T-helper 2 cell treated with Interferon-gamma antibody and Interleukin-4, amounts not matched to agents 5 μg/mL and 100 μg/mL, for 36 hours (primary cell): Measurements from ENCODE around the gene ATP8A2.
A peak's percentile ranks its signal among the peaks of the same experiment; 100 is the strongest.

Source experiments
- DNase-seq: peaks from one replicate; pipeline ENCODE4 v3.0.0; 2021; ENCODE audit warnings: low spot score
- H3K27ac Mint-ChIP-seq: one replicate; pipeline ENCODE4 v1.8.0; 2021; ENCODE audit warnings: mild to moderate bottlenecking, mixed read lengths
- H3K27me3 Mint-ChIP-seq: one replicate; pipeline ENCODE4 v1.8.0; 2021; ENCODE audit warnings: low read depth, mixed read lengths
- H3K36me3 Mint-ChIP-seq: one replicate; pipeline ENCODE4 v1.8.0; 2021; ENCODE audit warnings: low read depth, mixed read lengths
- H3K4me1 Mint-ChIP-seq: one replicate; pipeline ENCODE4 v1.8.0; 2021; ENCODE audit warnings: low read depth, mixed read lengths
- H3K4me3 Mint-ChIP-seq: one replicate; pipeline ENCODE4 v1.8.0; 2022; ENCODE audit warnings: mild to moderate bottlenecking, moderate library complexity, mixed read lengths
- H3K9me3 Mint-ChIP-seq: one replicate; pipeline ENCODE4 v1.8.0; 2021; ENCODE audit warnings: mixed read lengths

ATP8A2 gene

GRCh38 chr13:26022538-26023292, 650.9 kb downstream of the ATP8A2 start:
- Mint-ChIP-seq H3K4me3 (no peak overlapping the region), H3K36me3 (no peaks in the 10 kb centered on the region), H3K27ac (no peak overlapping the region), H3K4me1 (peaks cover 3% of the 10 kb centered on the region), H3K27me3 (peaks cover 13% of the 10 kb centered on the region), H3K9me3 (no peaks in the 10 kb centered on the region)
- DNase-seq, result no peak

DNA sequence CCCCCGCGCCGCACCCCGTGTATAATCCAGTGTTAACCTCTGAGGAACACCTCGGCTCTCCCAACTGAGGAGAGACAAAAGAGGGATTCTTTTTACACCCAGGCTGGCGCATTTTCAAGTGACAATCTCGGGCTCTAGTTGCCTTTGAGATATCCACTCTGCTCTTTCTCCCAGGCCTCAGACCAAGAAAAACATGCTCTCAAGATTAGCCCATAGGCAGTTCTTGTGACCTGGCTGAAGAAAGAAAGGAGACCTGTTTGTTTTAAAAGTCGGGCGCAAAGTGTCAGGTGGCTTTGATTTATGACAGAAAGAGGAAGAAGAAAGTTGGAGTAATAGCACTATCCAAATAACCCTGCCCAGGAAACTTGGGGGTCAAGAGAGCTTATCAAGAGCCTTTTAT, 652.8 kb downstream of the ATP8A2 start:
- Mint-ChIP-seq H3K4me1 (no peaks in the 10 kb centered on the region), H3K9me3 (no peaks in the 10 kb centered on the region), H3K27ac (no peak overlapping the region), H3K27me3 (peaks cover 13% of the 10 kb centered on the region), H3K36me3 (no peaks in the 10 kb centered on the region), H3K4me3 (no peak overlapping the region)
- no peak for DNase-seq

DNA sequence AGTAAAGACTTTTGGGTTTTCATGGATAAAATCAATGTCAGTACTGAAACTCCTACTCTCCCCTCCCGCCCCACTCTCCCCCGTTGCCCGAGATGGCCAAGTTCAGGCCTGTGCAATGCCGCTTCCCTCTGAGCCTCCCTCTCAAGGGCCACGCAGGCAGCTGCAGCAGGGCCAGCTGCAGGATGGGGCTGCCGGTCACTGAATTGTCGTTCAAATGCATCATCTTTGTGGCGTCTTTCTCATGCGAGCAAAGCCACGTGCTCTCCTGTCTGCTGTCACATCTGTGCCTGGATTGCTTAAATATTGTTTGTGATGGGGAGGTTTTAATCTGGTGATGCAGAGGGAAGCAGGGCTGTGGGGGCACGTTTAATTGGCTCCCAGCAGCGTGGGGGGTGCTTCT, 653.4 kb downstream of the ATP8A2 start:
- DNase-seq, result no peak
- H3K27me3 Mint-ChIP-seq, result peaks cover 13% of the 10 kb centered on the region
- no peaks in the 10 kb centered on the region for H3K4me1 Mint-ChIP-seq
- no peak overlapping the region for H3K27ac Mint-ChIP-seq
- no peaks in the 10 kb centered on the region for H3K9me3 Mint-ChIP-seq
- H3K4me3 Mint-ChIP-seq, result no peak overlapping the region
- H3K36me3 Mint-ChIP-seq, result no peaks in the 10 kb centered on the region

DNA sequence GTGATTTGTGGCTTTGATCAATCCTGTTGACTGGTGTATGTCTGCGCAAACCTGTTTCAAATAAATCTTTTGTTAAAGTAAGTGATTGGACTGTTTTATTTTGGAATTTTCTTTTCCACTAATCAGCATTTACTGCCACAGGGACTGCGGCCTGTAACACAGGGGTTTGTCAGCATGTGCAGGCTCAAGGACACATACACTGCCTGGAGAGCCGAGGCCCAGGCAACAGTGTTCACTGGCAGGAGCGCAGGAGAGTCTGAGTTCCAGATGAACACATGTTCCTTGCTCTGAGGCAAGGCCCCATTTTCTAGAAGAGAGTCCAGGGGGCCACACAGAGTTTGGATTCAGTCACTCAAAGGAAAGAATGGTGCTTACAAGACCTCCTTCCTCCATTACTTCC, 654.0 kb downstream of the ATP8A2 start:
- Mint-ChIP-seq H3K27me3 (peaks cover 17% of the 10 kb centered on the region), H3K9me3 (peaks cover 5% of the 10 kb centered on the region), H3K36me3 (peaks cover under 1% of the 10 kb centered on the region), H3K4me3 (no peak overlapping the region), H3K27ac (no peak overlapping the region), H3K4me1 (no peaks in the 10 kb centered on the region)
- DNase-seq, result no peak

DNA sequence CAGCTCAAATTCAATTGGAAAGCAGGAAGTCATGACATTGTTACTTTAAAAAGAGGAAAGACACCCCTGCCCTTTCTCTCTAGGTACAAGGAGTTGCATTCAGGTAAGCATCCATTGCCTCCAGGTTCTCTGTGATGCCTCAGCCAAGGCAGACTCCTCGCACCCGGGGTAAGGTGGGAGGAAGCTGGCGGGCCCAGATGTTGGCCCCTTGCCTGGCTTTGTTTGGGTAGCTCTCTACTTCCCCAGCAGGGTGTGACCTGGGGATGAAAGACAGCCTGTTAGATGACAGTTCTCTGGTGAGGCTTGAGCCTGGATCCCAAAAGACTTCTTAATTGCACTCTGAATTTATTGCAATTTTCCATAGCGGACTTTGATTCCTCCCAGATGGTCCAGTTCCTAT, 654.4 kb downstream of the ATP8A2 start:
- no peak for DNase-seq
- peaks cover 1% of the 10 kb centered on the region for H3K36me3 Mint-ChIP-seq
- H3K9me3 Mint-ChIP-seq, result peaks cover 10% of the 10 kb centered on the region
- no peak overlapping the region for H3K27ac Mint-ChIP-seq
- no peaks in the 10 kb centered on the region for H3K4me1 Mint-ChIP-seq
- H3K4me3 Mint-ChIP-seq, result no peak overlapping the region
- peaks cover 17% of the 10 kb centered on the region for H3K27me3 Mint-ChIP-seq

- Mint-ChIP-seq H3K27ac (no peak overlapping the region), H3K4me3 (no peak overlapping the region), H3K36me3 (peaks cover 1% of the 10 kb centered on the region), H3K9me3 (peaks cover 10% of the 10 kb centered on the region), H3K4me1 (no peaks in the 10 kb centered on the region), H3K27me3 (peaks cover 13% of the 10 kb centered on the region)
- DNase-seq, result no peak
Observed at GRCh38 chr13:26029581-26030136, 657.9 kb downstream of the ATP8A2 start.

GRCh38 chr13:26030331-26030730, 658.6 kb downstream of the ATP8A2 start:
- peaks cover 9% of the 10 kb centered on the region for H3K27me3 Mint-ChIP-seq
- H3K4me3 Mint-ChIP-seq, result no peak overlapping the region
- H3K4me1 Mint-ChIP-seq, result no peaks in the 10 kb centered on the region
- peaks cover 1% of the 10 kb centered on the region for H3K36me3 Mint-ChIP-seq
- H3K9me3 Mint-ChIP-seq, result peaks cover 10% of the 10 kb centered on the region
- no peak for DNase-seq
- H3K27ac Mint-ChIP-seq, result no peak overlapping the region

DNA sequence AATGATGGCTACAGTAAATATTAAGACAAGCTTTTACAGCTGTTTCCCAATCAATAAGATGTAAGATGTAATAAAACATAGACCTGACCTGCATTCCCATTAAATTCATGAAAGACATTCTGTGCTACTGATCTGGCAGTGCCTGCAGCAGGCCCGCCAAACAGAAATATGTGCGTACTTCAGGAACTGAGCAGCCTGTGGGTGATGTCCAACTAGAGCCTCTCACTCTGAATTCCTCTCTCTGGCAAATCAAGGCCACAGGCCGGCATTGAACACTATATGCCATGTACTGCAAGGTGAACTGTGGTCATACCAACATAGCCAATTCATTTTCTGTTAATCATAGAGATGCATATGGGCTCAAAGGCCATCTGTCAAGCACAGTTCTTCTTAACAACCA, 662.2 kb downstream of the ATP8A2 start:
- peaks cover 1% of the 10 kb centered on the region for H3K36me3 Mint-ChIP-seq

GRCh38 chr13:26036383-26036782, 664.6 kb downstream of the ATP8A2 start:
- H3K4me1 Mint-ChIP-seq, result peaks cover 1% of the 10 kb centered on the region
- H3K9me3 Mint-ChIP-seq, result no peaks in the 10 kb centered on the region
- H3K27ac Mint-ChIP-seq, result no peak overlapping the region
- H3K36me3 Mint-ChIP-seq, result no peaks in the 10 kb centered on the region
- no peak overlapping the region for H3K4me3 Mint-ChIP-seq
- H3K27me3 Mint-ChIP-seq, result peaks cover 12% of the 10 kb centered on the region
- no peak for DNase-seq

More for the DNA sequence above, 662.2 kb downstream of the ATP8A2 start:
- Mint-ChIP-seq H3K9me3 (peaks cover 10% of the 10 kb centered on the region), H3K4me3 (no peak overlapping the region), H3K27me3 (peaks cover 11% of the 10 kb centered on the region), H3K27ac (no peak overlapping the region), H3K4me1 (peaks cover 1% of the 10 kb centered on the region)
- no peak for DNase-seq

GRCh38 chr13:26037302-26037701, 665.5 kb downstream of the ATP8A2 start:
- H3K36me3 Mint-ChIP-seq, result no peaks in the 10 kb centered on the region
- DNase-seq, result no peak
- no peaks in the 10 kb centered on the region for H3K9me3 Mint-ChIP-seq

GRCh38 chr13:26038931-26039475, 667.2 kb downstream of the ATP8A2 start:
- Mint-ChIP-seq H3K4me1 (peaks cover 1% of the 10 kb centered on the region), H3K27ac (no peak overlapping the region), H3K4me3 (no peak overlapping the region), H3K36me3 (no peaks in the 10 kb centered on the region), H3K27me3 (peaks cover 21% of the 10 kb centered on the region), H3K9me3 (no peaks in the 10 kb centered on the region)
- no peak for DNase-seq

More at GRCh38 chr13:26037302-26037701, 665.5 kb downstream of the ATP8A2 start:
- Mint-ChIP-seq H3K27me3 (peaks cover 19% of the 10 kb centered on the region), H3K4me1 (peaks cover 1% of the 10 kb centered on the region), H3K27ac (no peak overlapping the region), H3K4me3 (no peak overlapping the region)

DNA sequence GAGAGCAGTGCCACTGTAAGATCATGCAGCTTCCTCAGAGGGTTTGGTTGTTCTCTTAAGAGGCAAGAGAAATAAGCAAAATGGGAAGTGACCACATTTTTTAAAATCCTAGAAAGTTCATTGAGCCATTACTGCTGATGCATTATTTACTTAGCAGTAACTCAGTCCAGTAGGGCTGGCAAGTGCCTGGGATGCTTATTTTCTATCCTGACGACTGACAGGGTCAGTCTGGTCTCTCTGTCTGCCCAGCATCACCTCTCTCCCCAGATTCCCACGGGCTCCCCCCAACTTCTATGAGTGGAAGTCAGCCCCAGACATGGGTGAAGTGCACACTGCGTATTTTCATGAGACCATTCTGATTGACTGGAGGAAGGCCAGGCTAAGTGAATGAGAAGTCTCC, 669.7 kb downstream of the ATP8A2 start:
- DNase-seq, result no peak
- Mint-ChIP-seq H3K4me3 (no peak overlapping the region), H3K36me3 (no peaks in the 10 kb centered on the region)

GRCh38 chr13:26042785-26043184, 671.0 kb downstream of the ATP8A2 start:
- H3K27me3 Mint-ChIP-seq, result peaks cover 33% of the 10 kb centered on the region

More for the DNA sequence above, 669.7 kb downstream of the ATP8A2 start:
- H3K4me1 Mint-ChIP-seq, result peaks cover 11% of the 10 kb centered on the region
- peaks cover 22% of the 10 kb centered on the region for H3K27me3 Mint-ChIP-seq
- H3K9me3 Mint-ChIP-seq, result no peaks in the 10 kb centered on the region
- H3K27ac Mint-ChIP-seq, result no peak overlapping the region

DNA sequence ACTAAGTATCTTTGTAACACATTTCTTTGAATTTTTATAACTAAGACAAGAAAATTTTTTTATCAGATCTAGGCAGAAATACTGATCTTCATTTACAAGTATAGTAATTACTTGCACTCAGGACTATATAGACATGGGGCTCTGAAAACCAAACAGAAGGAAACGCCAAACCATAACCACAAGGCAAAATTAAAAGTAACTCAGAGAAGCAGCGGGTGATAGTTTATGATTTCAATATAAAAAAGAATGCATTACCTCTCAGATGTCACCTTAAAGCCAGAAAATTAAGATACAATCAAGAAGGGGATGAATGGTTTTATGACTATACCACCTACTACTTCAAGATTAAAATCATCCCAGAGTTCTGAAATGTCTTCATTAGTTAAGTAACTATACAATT, 673.4 kb downstream of the ATP8A2 start:
- H3K36me3 Mint-ChIP-seq, result no peaks in the 10 kb centered on the region
- H3K27me3 Mint-ChIP-seq, result peaks cover 55% of the 10 kb centered on the region
- DNase-seq, result no peak
- H3K27ac Mint-ChIP-seq, result peak overlapping the region; percentile 45
- H3K9me3 Mint-ChIP-seq, result no peaks in the 10 kb centered on the region
- peak overlapping the region; percentile 11 for H3K4me3 Mint-ChIP-seq
- H3K4me1 Mint-ChIP-seq, result peaks cover 12% of the 10 kb centered on the region

More at GRCh38 chr13:26042785-26043184, 671.0 kb downstream of the ATP8A2 start:
- no peak for DNase-seq
- H3K4me1 Mint-ChIP-seq, result peaks cover 10% of the 10 kb centered on the region
- H3K27ac Mint-ChIP-seq, result no peak overlapping the region
- H3K36me3 Mint-ChIP-seq, result no peaks in the 10 kb centered on the region
- H3K4me3 Mint-ChIP-seq, result no peak overlapping the region
- H3K9me3 Mint-ChIP-seq, result no peaks in the 10 kb centered on the region
